Type B pancreatic cell (in vitro differentiated cells): Measurements from ENCODE around the gene PRDM16. TPM values are rescaled to one million over a fixed set of nuclear protein-coding genes. Genes with fewer than 3 reads are reported as not detected.

Experiments used
- DNase-seq: peaks from one replicate; pipeline ENCODE4 v3.0.0; 2021; ENCODE audit warnings: mixed read lengths; ENCODE audit not compliant: unreplicated experiment; ENCODE audit errors: extremely low spot score
- H3K27ac Mint-ChIP-seq: 2 replicates; pipeline ENCODE4 v1.8.0; 2021; ENCODE audit warnings: mild to moderate bottlenecking, mixed read lengths
- H3K27me3 Mint-ChIP-seq: 2 replicates; pipeline ENCODE4 v1.8.0; 2021; ENCODE audit warnings: mixed read lengths
- H3K36me3 Mint-ChIP-seq: 2 replicates; pipeline ENCODE4 v1.8.0; 2021; ENCODE audit warnings: mixed read lengths
- H3K4me1 Mint-ChIP-seq: one replicate; pipeline ENCODE4 v1.8.0; 2021; ENCODE audit warnings: mixed read lengths; ENCODE audit not compliant: unreplicated experiment
- H3K4me3 Mint-ChIP-seq: 2 replicates; pipeline ENCODE4 v1.8.0; 2021; ENCODE audit warnings: mild to moderate bottlenecking, mixed read lengths
- H3K9me3 Mint-ChIP-seq: 2 replicates; pipeline ENCODE4 v1.8.0; 2021; ENCODE audit warnings: mixed read lengths
- CTCF ChIP-seq: fragments of 200-600 bp; sonication (generic); conservative IDR thresholded peaks from 2 replicates; pipeline ENCODE4 v1.5.0; 2021; ENCODE audit warnings: antibody characterized with exemption, mild to moderate bottlenecking
- total RNA-seq: library from RNA; stranded (reverse); gene quantifications from 2 replicates; pipeline ENCODE4 v1.2.1, GENCODE V29; 2021; ENCODE audit warnings: low replicate concordance

The PRDM16 gene
- total RNA-seq, 1 donor from 2014 or later = 23.6 TPM

- H3K27ac Mint-ChIP-seq = no peak overlapping the region
- H3K4me3 Mint-ChIP-seq = no peak overlapping the region
- H3K4me1 Mint-ChIP-seq = no peaks in the 10 kb centered on the region
- H3K27me3 Mint-ChIP-seq = no peaks in the 10 kb centered on the region
- peaks cover 7% of the 10 kb centered on the region for H3K36me3 Mint-ChIP-seq
- DNase-seq = no peak
- TF ChIP-seq CTCF = no peak
- no peaks in the 10 kb centered on the region for H3K9me3 Mint-ChIP-seq
Observed at GRCh38 chr1:3340548-3341235, 271.7 kb downstream of the PRDM16 start.

DNA sequence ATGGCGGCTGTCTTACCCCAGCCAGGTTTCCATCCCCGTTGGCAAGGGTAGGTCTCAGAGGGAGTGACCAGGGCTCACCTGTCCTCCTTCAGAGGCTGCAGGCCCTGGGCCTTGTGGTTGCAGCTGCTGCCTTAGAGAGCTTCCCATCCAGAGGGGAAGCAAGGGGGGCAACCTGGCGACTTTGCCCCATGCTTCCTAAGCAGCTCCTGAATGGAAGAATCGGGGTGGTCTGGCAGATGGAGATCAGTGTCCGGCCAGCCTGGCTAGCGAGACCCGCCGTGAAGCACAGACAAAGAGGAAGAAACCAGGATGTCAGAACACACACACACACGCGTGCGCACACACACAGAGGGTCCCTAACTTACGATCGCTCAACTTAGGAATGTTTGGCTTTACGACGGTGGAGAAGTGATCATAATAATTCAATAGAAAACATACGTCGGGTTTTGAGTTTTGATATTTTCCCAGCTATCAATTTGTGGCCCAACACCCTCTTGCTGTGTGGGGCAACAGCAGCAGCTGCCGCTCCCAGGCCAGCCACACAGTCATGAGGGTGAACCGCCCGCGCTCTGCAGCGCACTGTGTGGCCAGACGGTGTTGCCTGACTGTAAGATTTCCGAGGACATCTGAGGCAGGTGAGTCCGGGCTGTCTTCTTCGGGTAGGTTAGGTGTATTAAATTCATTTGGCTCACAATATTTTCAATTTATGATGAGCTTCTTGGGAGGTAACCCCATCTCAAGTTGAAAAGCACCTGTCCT lies 272.4 kb downstream of the PRDM16 start:
- Mint-ChIP-seq H3K27ac (no peak overlapping the region), H3K4me3 (no peak overlapping the region)
- no peak for TF ChIP-seq CTCF

DNA sequence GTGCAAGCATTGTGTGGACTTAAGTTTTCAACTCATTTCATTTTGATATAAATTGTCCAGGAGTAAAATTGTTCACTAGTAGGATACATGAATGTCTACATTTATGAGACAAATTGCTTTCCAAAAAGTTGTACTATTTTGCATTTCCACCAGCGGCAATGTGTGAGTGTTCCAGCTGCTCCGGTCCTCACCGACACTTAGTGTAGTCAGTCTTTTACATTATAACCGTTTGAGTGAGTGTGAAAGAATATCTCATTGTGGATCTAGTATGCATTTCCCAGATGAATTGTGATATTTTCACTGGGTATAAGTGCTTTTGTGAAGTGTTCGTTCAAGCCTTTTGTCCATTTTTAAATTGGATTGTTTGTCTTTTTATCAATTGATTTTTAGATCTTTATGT lies 274.0 kb downstream of the PRDM16 start:
- Mint-ChIP-seq H3K27ac (no peak overlapping the region), H3K9me3 (no peaks in the 10 kb centered on the region), H3K36me3 (peaks cover 7% of the 10 kb centered on the region), H3K4me3 (no peak overlapping the region), H3K27me3 (no peaks in the 10 kb centered on the region), H3K4me1 (no peaks in the 10 kb centered on the region)
- DNase-seq = no peak
- no peak for TF ChIP-seq CTCF

More for the DNA sequence above, 272.4 kb downstream of the PRDM16 start:
- Mint-ChIP-seq H3K9me3 (no peaks in the 10 kb centered on the region), H3K27me3 (no peaks in the 10 kb centered on the region), H3K4me1 (no peaks in the 10 kb centered on the region), H3K36me3 (peaks cover 7% of the 10 kb centered on the region)
- no peak for DNase-seq

DNA sequence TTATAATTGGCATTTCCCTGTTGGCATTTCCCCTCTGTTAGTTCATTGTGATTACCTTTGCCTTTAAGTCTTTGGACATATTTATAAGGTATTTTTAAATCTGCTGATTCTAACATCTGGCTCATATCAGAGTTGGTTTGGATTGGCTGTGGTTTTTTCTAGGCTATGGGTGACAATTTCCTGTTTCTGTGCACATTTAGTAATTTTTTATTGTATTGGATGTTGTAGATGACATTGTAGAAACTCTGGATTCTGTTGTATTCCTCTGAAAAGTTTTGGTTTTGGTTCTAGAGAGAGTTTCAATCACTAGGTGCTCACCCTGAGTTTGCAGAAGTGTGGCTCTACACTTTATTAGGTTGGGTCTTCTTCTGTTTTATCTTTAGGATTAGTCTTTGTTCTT lies 275.4 kb downstream of the PRDM16 start:
- Mint-ChIP-seq H3K4me3 (no peak overlapping the region), H3K27me3 (no peaks in the 10 kb centered on the region), H3K27ac (no peak overlapping the region), H3K9me3 (no peaks in the 10 kb centered on the region), H3K36me3 (peaks cover 7% of the 10 kb centered on the region), H3K4me1 (no peaks in the 10 kb centered on the region)
- DNase-seq = no peak
- TF ChIP-seq CTCF = no peak

DNA sequence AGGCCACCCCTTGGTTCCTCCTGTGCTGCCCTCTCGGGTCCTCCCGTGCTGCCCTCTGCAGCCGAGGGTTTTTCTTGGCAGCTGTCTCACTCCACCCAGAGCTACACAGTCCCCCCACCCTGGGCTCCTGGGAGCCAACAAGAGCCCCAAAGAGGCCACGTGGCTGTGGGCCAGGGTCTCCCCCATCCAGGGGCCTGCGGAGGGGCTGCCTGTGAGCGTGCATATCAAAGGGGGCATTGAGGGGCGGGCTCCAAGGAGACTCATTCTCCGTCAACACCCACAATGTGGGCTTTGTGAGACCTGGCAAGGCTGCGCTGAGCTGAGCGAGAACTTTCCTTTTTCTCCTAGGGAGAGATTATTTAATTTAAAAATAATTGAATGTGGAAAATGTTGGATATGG lies 276.8 kb downstream of the PRDM16 start:
- no peaks in the 10 kb centered on the region for H3K27me3 Mint-ChIP-seq
- no peak overlapping the region for H3K27ac Mint-ChIP-seq
- peaks cover 7% of the 10 kb centered on the region for H3K36me3 Mint-ChIP-seq
- H3K9me3 Mint-ChIP-seq = no peaks in the 10 kb centered on the region
- no peak overlapping the region for H3K4me3 Mint-ChIP-seq
- TF ChIP-seq CTCF = no peak
- no peak for DNase-seq
- H3K4me1 Mint-ChIP-seq = no peaks in the 10 kb centered on the region
